NCI-H748 (cell line): ENCODE measurements around the gene ACOT13.
"Not testable (repeated sequence)": the region's sequence is repeated elsewhere in the genome, so short reads cannot be mapped to it uniquely, and the experiment has no call there.

Source experiments
- DNase-seq: peaks from one replicate; lab custom pipeline; 2025; ENCODE audit not compliant: unreplicated experiment; lab: John Stamatoyannopoulos, UW

ACOT13 gene

DNA sequence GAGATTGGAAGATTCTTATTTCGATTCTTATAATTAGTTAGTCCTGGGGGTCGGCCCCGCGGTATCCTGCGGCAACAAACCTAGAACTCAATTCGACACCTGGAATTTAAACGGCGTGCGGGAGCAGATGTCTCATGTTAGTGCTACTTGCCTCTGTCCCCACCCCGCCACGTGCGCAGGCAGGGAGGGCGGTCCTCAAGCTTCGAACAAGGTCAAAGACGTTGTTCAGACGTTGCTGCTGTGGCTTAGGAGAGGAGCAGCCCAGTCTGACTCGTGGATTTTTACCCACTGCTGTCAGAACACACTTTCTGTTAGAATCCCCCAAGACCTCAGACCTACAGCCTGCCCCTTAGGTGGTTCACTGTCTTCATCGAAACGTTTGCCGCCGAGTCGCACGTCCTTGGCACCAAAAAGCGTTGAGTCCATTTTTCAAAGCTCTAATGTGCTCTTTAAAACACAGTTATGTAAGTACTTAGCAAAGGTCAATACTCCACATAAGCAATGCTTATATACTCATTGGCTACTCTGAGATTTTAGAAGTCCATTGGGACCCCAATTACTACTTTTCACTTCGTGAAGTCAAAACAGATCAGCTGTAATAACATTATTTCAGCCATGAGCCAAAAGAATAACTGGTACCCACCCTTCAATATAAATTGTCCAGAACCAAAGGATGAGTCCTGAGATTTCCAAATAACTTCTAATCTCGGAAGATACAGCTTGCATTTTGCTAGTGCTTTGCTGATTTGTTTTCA lies 54.8 kb downstream of the ACOT13 start:
- peak; percentile 96 for DNase-seq

DNA sequence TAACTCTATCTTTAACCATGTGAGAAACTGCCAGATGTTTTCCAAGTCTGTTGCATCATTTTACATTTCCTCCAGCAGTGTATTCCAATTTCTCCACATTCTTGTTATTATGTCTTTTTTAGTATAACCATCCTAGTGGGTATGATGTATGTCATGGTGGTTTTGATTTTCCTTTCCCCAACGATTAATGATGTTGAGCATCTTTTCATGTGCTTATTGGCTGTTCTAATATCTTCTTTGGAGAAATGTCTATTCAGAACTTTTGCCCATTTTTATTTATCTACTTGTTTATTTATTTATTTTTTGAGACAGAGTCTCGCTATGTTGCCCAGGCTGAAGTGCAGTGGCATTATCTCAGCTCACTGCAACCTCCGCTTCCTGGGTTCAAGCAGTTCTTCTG lies 56.4 kb downstream of the ACOT13 start:
- DNase-seq = no peak

DNA sequence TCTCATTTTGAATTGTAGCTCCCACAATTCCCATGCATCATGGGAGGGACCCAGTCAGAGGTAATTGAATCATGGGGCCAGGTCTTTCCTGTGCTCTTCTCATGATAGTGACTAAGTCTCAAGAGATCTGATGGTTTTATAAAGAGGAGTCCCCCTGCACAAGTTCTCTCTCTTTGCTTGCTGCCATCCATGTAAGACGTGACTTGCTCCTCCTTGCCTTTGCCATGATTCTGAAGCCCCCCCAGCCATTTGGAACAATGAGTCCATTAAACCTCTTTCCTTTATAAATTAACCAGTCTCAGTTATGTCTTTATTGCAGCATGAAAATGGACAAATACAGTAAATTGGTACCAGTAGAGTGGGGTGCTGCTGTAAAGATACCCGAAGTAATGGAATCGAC lies 63.8 kb downstream of the ACOT13 start:
- not testable (repeated sequence) for DNase-seq

DNA sequence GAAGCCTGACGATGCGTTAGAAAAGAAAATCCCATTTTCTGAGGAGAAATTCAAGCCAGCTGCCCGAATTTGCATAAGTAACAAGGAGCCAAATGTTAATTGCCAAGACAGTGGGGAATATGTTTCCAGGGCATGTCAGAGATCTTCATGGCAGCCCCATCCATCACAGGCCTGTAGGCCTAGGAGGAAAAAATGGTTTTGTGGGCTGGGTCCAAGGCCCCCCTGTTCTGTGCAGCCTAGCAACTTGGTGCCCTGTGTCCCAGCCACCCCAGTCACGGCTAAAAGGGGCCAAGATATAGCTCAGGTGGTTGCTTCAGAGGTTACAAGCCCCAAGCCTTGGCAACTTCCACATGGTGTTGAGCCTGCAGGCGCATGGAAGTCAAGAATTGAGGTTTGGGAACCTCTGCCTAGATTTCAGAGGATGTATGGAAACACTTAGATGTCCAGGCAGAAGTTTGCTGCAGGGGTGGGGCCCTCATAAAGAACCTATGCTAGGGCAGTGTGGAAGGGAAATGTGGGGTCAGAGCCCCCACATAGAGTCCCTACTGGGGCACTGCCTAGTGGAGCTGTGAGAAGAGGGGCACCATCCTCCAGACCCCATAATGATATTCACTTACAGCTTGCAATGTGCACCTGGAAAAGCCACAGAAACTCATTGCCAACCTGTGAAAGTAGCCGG lies 64.7 kb downstream of the ACOT13 start:
- not testable (repeated sequence) for DNase-seq

DNA sequence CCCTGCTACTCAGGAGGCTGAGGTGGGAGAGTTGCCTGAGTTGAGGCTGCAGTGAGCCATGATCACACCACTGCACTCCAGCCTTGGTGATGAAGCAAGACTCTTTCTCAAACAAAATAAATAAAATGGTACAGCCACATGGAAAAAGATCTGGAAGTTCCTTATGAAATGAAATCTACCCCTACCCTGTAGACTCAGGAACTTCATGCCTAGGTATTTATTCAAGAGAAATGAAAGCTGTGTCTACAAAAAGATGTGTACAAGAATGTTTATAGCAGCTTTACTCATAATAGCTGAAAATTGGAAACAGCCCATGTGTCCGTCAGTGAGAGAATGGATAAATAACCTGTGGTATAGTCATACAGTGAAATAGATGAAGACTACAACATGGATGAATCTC lies 67.3 kb downstream of the ACOT13 start:
- no peak for DNase-seq

DNA sequence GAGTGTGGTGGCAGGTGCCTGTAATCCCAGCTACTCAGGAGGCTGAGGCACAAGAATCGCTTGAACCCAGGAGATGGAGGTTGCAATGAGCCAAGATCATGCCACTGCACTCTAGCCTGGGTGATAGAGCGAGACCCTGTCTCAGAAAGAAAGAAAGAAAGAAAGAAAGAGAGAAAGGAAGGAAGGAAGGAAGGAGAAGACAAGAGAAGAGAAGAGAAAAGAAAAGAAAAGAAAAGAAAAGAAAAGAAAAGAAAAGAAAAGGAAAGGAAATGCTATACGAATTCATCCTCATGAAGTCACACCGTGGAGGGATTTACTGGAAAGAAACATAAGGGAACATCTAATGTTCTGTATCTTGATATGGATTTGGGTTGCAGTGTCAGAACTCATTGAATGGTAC lies 67.8 kb downstream of the ACOT13 start:
- DNase-seq = not testable (repeated sequence)

DNA sequence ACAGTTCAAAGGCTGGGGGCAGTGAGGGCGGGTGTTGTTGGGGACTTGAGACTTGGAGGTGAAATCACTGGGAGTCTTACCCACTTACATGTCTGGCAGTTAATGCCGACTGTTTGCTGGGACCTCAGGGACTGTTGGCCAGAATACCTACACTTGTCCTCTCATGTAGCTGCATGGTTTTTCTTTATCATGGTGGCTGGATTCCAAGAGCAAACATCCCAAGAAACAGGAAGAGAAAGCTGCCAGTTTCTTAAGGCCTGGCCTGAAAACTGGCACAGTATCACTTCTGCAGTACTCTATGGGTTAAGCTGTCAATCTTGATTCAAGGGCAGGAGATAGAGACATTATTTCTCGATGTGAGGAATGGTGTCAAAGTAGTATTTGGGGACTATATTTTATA lies 71.9 kb downstream of the ACOT13 start:
- DNase-seq = no peak

DNA sequence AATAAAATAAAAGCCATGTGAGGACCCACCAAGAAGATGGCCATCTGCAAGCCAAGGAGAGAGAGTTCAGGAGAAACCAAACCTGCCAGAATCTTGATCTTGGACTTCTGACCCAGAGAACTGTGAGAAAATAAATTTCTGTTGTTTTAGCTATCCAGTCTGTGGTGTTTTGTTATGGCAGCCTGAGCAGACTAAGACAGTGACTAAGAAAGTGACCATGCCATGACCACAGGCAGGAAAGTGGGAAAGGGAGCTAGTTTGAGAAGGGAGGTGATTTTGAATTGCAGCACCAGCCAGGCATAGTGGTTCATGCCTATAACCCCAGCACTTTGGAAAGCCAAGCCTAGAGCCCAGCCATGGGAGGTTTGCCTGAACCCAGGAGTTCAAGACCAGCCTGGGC lies 74.0 kb downstream of the ACOT13 start:
- no peak for DNase-seq

DNA sequence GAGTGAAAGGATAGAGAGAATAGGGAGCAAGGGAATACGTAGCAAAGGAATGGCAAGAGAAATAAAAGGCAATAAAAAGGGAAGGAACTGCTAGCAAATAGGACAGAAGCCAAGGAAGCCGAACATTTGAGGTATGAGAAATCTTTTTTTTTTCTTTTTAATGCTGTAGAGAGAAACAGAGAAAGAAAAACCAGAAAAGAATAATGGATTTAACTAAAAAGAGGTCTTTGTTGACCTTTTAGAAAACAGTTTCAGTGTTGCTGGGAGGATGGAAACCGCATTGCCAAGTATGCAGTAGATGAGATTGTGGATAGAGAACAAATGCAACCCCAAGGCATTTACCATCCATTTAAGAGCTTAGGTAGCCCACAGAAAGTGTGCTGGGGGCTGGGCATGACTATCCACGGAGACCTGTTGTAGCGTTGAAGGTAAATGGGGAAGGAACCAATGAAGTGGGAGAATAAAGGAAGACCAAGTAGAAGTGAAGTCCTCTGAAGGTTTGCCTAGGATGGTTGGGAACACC lies 75.4 kb downstream of the ACOT13 start:
- DNase-seq = no peak

DNA sequence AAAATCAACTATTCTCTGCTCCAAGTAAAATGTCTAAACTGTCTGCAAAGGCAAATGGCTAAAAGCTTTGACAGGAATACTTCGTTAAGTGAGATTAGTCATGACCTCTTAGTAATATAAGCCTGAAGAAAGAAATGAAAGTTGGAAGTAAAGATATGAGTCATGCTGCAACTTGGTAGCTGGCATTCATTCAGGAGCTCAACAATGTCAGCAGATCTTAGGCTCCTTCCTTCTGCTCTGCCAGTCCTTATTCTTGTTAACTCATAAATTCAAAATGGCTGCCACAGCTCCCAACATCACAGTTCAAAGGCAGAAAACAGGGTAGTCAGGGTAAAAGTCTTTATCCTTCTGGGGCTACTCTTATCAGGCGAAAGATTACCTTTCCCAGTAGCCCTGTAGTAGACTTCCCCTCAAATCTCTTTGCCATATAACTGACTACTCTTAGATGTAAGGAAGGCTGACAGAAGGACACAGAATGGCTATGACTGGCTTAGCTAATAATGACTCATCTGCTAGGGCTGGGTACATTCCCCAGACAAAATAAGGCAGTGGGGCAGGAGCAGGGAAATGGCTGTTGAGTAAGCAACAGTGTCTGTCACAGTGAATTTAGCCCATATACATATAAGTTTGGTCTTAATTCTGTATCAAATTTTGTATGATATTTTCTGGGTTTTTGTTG lies 76.5 kb downstream of the ACOT13 start:
- DNase-seq = no peak

DNA sequence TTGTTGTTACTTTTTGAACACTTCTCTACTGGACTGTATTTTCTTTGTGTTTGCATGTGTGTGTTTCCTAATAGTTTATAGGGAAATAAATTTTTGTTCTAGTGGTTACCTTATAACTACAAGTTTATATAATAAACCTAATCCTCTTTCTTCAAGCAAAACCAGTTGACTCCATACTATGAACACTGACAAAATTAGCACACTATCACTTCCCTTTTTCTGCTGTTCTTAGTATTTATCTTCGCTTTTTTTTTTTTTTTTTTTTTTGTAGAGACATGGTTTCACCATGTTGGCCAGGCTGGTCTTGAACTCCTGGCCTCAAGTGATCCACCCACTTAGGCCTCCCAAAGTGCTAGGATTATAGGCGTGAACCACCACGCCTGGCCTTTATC lies 77.1 kb downstream of the ACOT13 start:
- DNase-seq = no peak

DNA sequence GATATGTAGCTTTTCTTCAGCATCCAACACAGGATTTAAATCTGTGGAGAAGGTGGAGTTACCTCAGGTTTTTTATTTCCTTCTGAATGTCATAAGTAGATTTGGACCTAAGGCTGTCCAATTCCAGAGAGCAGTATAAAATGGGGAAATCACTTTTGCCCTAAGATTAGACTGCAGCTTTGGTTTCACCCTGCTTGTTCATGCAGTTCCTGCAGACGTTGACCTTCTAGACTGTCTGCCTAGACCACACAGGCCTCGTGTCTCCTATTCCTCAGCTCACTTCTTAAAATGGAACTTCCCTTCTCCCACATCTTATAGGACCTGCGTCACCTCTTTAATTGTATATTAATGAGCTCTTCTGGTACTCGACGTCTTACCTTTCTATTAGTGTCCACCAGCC lies 78.0 kb downstream of the ACOT13 start:
- no peak for DNase-seq

DNA sequence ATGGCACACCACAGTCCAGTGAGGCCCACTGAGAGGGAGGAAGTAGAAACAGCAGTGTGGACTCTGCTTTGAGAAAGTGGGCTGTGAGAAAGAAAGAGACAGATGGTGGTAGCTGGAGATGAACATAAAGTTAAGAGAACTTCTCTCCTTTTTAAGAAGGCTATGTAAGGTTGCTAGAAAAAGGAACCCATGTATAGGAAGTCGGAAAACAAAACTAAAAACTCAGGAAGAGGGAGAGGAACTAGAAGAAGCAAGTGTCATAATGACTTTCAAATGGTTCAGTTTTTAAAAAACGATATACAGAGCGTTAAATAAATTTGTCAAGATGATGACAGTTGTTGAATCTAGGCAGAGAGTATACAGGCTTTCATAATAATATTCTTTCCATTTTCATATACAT lies 82.4 kb downstream of the ACOT13 start:
- DNase-seq = no peak

DNA sequence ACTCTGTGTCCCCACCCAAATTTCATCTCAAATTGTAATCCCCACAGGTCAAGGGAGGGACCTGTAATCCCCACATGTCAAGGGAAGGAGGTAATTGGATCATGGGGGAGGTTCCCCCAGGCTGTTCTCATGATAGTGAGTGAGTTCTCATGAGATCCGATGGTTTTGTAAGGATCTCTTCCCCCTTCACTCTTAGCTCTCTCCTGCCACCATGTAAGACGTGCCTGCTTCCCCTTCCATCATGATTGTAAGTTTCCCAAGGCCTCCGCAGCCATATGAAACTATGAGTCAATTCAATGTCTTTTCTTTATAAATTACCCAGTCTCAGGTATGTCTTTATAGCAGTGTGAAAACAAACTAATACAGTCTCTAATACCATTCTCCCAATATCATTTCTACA lies 84.0 kb downstream of the ACOT13 start:
- DNase-seq = not testable (repeated sequence)

DNA sequence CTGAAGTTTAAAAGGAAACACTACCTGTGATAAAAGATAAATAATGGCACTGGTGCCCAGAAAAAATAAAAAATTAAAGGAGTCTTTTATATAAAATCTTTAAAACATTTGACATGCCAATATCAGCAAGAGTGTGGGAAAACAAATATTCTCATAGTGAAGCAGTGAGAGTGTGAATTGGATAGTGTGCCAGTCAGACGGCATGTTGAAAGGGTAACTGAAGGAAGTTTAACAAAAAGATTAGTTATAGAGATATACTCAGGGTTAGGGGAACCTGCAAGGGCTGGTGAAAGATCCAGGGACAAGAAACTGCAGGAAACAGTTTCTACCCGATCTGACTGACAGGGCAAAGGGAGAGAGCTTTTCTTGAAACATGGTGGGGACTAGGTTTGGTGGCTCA lies 85.6 kb downstream of the ACOT13 start:
- DNase-seq = no peak

DNA sequence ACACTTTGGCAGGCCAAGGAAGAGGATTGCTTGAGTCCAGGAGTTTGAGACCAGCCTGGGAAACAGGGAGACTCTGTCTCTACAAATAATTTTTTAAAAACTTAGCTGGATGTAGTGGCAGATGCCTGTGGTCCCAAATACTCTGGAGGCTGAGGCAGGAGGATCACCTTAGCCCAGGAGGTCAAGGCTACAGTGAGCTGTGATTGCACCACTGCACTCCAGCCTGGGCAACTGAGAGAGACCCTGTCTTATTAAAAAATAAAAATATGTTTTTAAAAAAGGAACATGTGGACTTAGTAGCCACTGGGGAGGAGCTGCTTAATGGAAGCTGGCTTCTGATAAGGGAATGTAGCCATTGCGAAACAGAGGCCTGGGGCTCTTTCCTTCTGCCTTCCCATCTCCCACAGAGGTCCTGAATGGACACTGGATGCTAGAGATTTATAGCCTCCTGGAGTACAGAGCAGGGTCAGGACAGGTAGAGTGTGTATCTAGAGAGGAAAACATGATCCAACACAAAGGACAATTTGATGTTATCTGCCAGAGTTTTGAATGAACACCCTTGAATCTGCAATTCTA lies 86.1 kb downstream of the ACOT13 start:
- no peak for DNase-seq

DNA sequence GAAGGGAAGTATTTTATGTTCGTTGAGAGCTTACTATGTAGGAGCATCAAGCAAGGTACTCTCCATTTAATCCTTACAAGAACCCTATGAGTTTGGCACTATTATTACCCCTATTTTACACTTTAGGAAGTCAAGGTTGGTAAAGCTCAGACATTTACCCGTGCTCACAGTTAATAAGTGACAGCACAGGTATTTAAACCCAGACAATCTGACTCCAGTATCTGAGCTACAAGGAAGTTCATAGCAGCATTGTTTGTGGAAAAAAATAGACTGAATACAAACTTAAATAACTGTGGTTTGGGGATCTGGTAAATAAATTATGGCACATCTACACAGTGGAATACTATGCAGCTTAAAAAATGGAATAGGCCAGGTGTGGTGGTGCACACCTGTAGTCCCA lies 86.7 kb downstream of the ACOT13 start:
- no peak for DNase-seq

DNA sequence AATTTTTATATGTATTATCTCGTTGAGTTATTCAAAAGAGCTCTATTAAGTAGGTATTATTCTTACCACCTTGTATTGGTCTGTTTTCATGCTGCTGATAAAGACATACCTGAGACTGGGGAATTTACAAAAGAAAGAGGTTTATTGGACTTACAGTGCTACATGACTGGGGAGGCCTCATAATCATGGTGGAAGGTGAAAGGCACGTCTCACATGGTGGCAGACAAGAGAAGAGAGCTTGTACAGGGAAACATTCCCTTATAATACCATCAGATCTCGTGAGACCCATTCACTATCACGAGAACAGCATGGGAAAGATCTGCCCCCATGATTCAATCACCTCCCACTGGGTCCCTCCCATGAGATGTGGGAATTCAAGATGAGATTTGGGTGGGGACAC lies 87.5 kb downstream of the ACOT13 start:
- DNase-seq = not testable (repeated sequence)
